HCT116 (cell line): ENCODE results near the gene ZNF470. TPM values are rescaled to one million over a fixed set of nuclear protein-coding genes. Genes with fewer than 3 reads are reported as not detected.

Experiments used
- ATAC-seq: fragments of 200-7000 bp; cut with Tn5 transposase; 2 replicates; pipeline ENCODE4 v1.9.1; 2020; ENCODE audit warnings: mild to moderate bottlenecking, moderate library complexity
- BruUV-seq: library from RNA; stranded (reverse); fragments of 400-500 nt; replicated peaks from 2 replicates; lab custom pipeline; 2021; lab: Mats Ljungman, UMichigan
- CTCF ChIA-PET: fragments of 300-600 bp; sonication (Branson Sonifier 250); formaldehyde crosslinking; loops from one replicate; lab custom pipeline; 2021; ENCODE audit warnings: antibody characterized with exemption; lab: Charles Lee
- POLR2A ChIA-PET: fragments of 300-600, 350-600 bp; sonication (Branson Sonifier 250); formaldehyde crosslinking; loops from one replicate; lab custom pipeline; 2021; ENCODE audit warnings: antibody characterized with exemption; lab: Charles Lee
- RAD21 ChIA-PET, 2 experiments: fragments of 300-600 bp; sonication (Branson Sonifier 250); formaldehyde crosslinking; loops; one replicate each; lab custom pipeline; 2023; ENCODE audit warnings: low total read pairs in 2 of 2; ENCODE audit not compliant: uncharacterized antibody in 2 of 2, unreplicated experiment in 2 of 2, low non-redundant PET in 1 of 2; lab: Charles Lee
- DNase-seq: peaks from one replicate; pipeline ENCODE4 v3.0.0-alpha.2; 2010; ENCODE audit warnings: low read depth, low spot score
- H2AFZ ChIP-seq: fragments of 200-600 bp; shearing (Covaris generic), sonication (generic); 2 replicates; pipeline ENCODE4 v1.6.1; 2017; ENCODE audit warnings: low read depth, mixed run types, mixed read lengths, antibody characterized with exemption, low read length; ENCODE audit not compliant: poor library complexity, severe bottlenecking
- H3K27ac ChIP-seq: 2 replicates; pipeline ENCODE4 v1.5.1; 2012; ENCODE audit warnings: low read depth, low read length
- H3K27me3 ChIP-seq: fragments of 200-600 bp; sonication (generic); 2 replicates; pipeline ENCODE4 v1.6.1; 2016; ENCODE audit warnings: mixed run types, low read length, mixed read lengths; ENCODE audit not compliant: insufficient read depth
- H3K36me3 ChIP-seq, 2 experiments: fragments of 200-500 bp in 1 of 2; fragments of 200-600 bp in 1 of 2; sonication (Bioruptor generic) in 1 of 2; sonication (generic) in 1 of 2; 2 replicates each; pipeline versions ENCODE4 v1.5.1 to v1.6.1; 2014 to 2016; ENCODE audit warnings: low read length in 2 of 2, inconsistent platforms in 1 of 2, mixed read lengths in 1 of 2, mixed run types in 1 of 2; ENCODE audit not compliant: insufficient read depth in 2 of 2, control insufficient read depth in 1 of 2
- H3K4me1 ChIP-seq, 2 experiments: fragments of 200-600 bp in 1 of 2; sonication (generic) in 1 of 2; 2 replicates each; pipeline versions ENCODE4 v1.5.1 to v1.6.1; 2012 to 2017; ENCODE audit warnings: low read length in 2 of 2, inconsistent platforms in 1 of 2, mild to moderate bottlenecking in 1 of 2, mixed read lengths in 1 of 2, mixed run types in 1 of 2, moderate library complexity in 1 of 2; ENCODE audit not compliant: insufficient read depth in 2 of 2, control insufficient read depth in 1 of 2
- H3K4me2 ChIP-seq: fragments of 200-600 bp; sonication (generic); 2 replicates; pipeline ENCODE4 v1.6.1; 2017; ENCODE audit warnings: mixed run types, low read length, mixed read lengths
- H3K4me3 ChIP-seq, 2 experiments: fragments of 200-600 bp in 1 of 2; sonication (generic) in 1 of 2; replicated peaks in 1 of 2; 2 replicates each; pipeline ENCODE4 v1.5.1; 2011 to 2016; ENCODE audit warnings: low read length in 2 of 2, control low read depth in 1 of 2, low read depth in 1 of 2, mild to moderate bottlenecking in 1 of 2, mixed read lengths in 1 of 2, mixed run types in 1 of 2
- H3K79me2 ChIP-seq: fragments of 200-600 bp; sonication (generic); 2 replicates; pipeline ENCODE4 v1.6.1; 2017; ENCODE audit warnings: mild to moderate bottlenecking, mixed run types, low read length, moderate library complexity, mixed read lengths; ENCODE audit not compliant: insufficient read depth
- H3K9ac ChIP-seq: fragments of 200-600 bp; sonication (generic); 2 replicates; pipeline ENCODE4 v1.6.1; 2016; ENCODE audit warnings: low read length, mixed read lengths
- H3K9me2 ChIP-seq: fragments of 200-600 bp; sonication (generic), shearing (Covaris generic); 2 replicates; pipeline ENCODE4 v1.6.1; 2017; ENCODE audit warnings: mixed run types, mild to moderate bottlenecking, moderate library complexity; ENCODE audit not compliant: insufficient read depth
- H3K9me3 ChIP-seq, 2 experiments: fragments of 200-500 bp in 1 of 2; fragments of 200-600 bp in 1 of 2; sonication (Bioruptor generic) in 1 of 2; sonication (generic) in 1 of 2; 2 replicates each; pipeline ENCODE4 v1.6.1; 2014 to 2017; ENCODE audit warnings: low read length in 2 of 2, mixed read lengths in 2 of 2, inconsistent platforms in 1 of 2, low read depth in 1 of 2, mild to moderate bottlenecking in 1 of 2, mixed run types in 1 of 2, moderate library complexity in 1 of 2; ENCODE audit not compliant: control insufficient read depth in 1 of 2, insufficient read depth in 1 of 2
- H4K20me1 ChIP-seq: fragments of 200-600 bp; sonication (generic), shearing (Covaris generic); 2 replicates; pipeline ENCODE4 v1.6.1; 2017; ENCODE audit warnings: mixed run types, mild to moderate bottlenecking, moderate library complexity; ENCODE audit not compliant: insufficient read depth
- CEBPB ChIP-seq: IDR thresholded peaks from 2 replicates; pipeline ENCODE4 v1.6.1; 2012; ENCODE audit warnings: low read depth
- EZH2phosphoT487 ChIP-seq: fragments of 200-600 bp; IDR thresholded peaks from 2 replicates; pipeline ENCODE4 v1.6.1; 2018; ENCODE audit warnings: antibody characterized with exemption, borderline replicate concordance
- JUND ChIP-seq: IDR thresholded peaks from 2 replicates; pipeline ENCODE4 v1.6.1; 2012
- MAX ChIP-seq: IDR thresholded peaks from 2 replicates; pipeline ENCODE4 v1.6.1; 2012
- POLR2A ChIP-seq: IDR thresholded peaks from 2 replicates; pipeline ENCODE4 v1.7.0; 2011; ENCODE audit warnings: borderline replicate concordance; ENCODE audit not compliant: insufficient read depth, insufficient read length; ENCODE audit errors: extremely low read depth
- SIN3A ChIP-seq: IDR thresholded peaks from 2 replicates; pipeline ENCODE4 v1.6.1; 2012; ENCODE audit warnings: low read depth
- ZBTB33 ChIP-seq: IDR thresholded peaks from 2 replicates; pipeline ENCODE4 v1.6.1; 2011; ENCODE audit warnings: mild to moderate bottlenecking, low read length, moderate library complexity; ENCODE audit not compliant: insufficient replicate concordance; ENCODE audit errors: extremely low read depth
- ZFX ChIP-seq: fragments of 450-650 bp; IDR thresholded peaks from 2 replicates; pipeline ENCODE4 v1.6.1; 2017
- intact Hi-C: fragments of 100-400 bp; cut with micrococcal nuclease; formaldehyde crosslinking; loops from 2 replicates; pipeline ENCODE4 v1.10.0; 2022
- total RNA-seq: library from RNA; stranded (reverse); gene quantifications from one replicate; pipeline ENCODE4 v1.2.1, GENCODE V29; 2021; ENCODE audit not compliant: unreplicated experiment

ZNF470 gene
- total RNA-seq, 1 experiment from 2014 or later, result not detected

- no peak within 1 kb of the TSS for H3K27ac ChIP-seq
- intact Hi-C loops, result no loop called here
- RAD21 ChIA-PET, result no interaction called here
- no peak for DNase-seq
- H3K9me3 ChIP-seq, result peaks cover 12 to 20% of the 10 kb centered on the region in 2 experiments; a peak in 2 of 4 replicates
- H3K4me1 ChIP-seq, result no peaks in the 10 kb centered on the region
- H3K4me3 ChIP-seq, result no peak within 1 kb of the TSS
- H3K79me2 ChIP-seq, result no peaks in the 10 kb centered on the region
- H3K36me3 ChIP-seq, result no peaks in the 10 kb centered on the region
- TF ChIP-seq POLR2A (no peak), JUND (no peak), ZFX (no peak), EZH2phosphoT487 (no peak), MAX (no peak), SIN3A (no peak), CEBPB (no peak), ZBTB33 (no peak)
- BruUV-seq, result no TSS peak
- H3K4me2 ChIP-seq, result no peak within 1 kb of the TSS
- no peaks in the 10 kb centered on the region for H3K9me2 ChIP-seq
- H3K27me3 ChIP-seq, result no peaks in the 10 kb centered on the region
- POLR2A ChIA-PET, result no interaction called here
- no peaks in the 10 kb centered on the region for H4K20me1 ChIP-seq
- CTCF ChIA-PET, result no interaction called here
- no peak within 1 kb of the TSS for H3K9ac ChIP-seq
- no peak for ATAC-seq
- H2AFZ ChIP-seq, result no peak within 1 kb of the TSS
Measured at GRCh38 chr19:56594783-56595547, 27.7 kb downstream of the ZNF470 start, which contains the start of gene ZNF71. ZNF71 (plus strand) TSS chr19:56595302; CDS start chr19:56601559, 6,257 bp downstream.
